Coronary artery (tissue), 2 donors: ENCODE data around the gene AKAIN1.

Experiments
- DNase-seq: peaks from one replicate; pipeline ENCODE4 v3.0.0-alpha.2; 2017; ENCODE audit warnings: low spot score
- H3K27ac ChIP-seq, 2 donors: fragments of 200-600 bp; sonication (generic); one replicate each; pipeline ENCODE4 v1.5.1; 2016 to 2019
- H3K4me3 ChIP-seq: fragments of 200-600 bp; sonication (generic); 2 replicates; pipeline ENCODE4 v1.5.1; 2016; ENCODE audit warnings: mild to moderate bottlenecking, moderate library complexity
- TF ChIP-seq, protein P1 (sequence below): fragments of 200-600 bp; sonication (generic); IDR thresholded peaks from one replicate; pipeline ENCODE4 v1.5.1; 2019; ENCODE audit warnings: antibody characterized with exemption

Gene AKAIN1

GRCh38 chr18:5214583-5215351 lies 17.7 kb upstream of the AKAIN1 start:
- Histone ChIP-seq H3K4me3 (no peak overlapping the region), H3K27ac (no peak overlapping the region)
- TF ChIP-seq, protein P1, sequence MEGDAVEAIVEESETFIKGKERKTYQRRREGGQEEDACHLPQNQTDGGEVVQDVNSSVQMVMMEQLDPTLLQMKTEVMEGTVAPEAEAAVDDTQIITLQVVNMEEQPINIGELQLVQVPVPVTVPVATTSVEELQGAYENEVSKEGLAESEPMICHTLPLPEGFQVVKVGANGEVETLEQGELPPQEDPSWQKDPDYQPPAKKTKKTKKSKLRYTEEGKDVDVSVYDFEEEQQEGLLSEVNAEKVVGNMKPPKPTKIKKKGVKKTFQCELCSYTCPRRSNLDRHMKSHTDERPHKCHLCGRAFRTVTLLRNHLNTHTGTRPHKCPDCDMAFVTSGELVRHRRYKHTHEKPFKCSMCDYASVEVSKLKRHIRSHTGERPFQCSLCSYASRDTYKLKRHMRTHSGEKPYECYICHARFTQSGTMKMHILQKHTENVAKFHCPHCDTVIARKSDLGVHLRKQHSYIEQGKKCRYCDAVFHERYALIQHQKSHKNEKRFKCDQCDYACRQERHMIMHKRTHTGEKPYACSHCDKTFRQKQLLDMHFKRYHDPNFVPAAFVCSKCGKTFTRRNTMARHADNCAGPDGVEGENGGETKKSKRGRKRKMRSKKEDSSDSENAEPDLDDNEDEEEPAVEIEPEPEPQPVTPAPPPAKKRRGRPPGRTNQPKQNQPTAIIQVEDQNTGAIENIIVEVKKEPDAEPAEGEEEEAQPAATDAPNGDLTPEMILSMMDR, result no peak
- no peak for DNase-seq

- Histone ChIP-seq H3K27ac (no peak overlapping the region), H3K4me3 (no peak overlapping the region)
- TF ChIP-seq, protein P1, result no peak
- DNase-seq, result no peak
These were observed 10.6 kb upstream of the AKAIN1 start for GRCh38 chr18:5207471-5208150.

GRCh38 chr18:5198311-5198710 lies 1.3 kb upstream of the AKAIN1 start:
- TF ChIP-seq, protein P1, result no peak
- no peak overlapping the region for H3K27ac ChIP-seq

GRCh38 chr18:5197461-5197860 lies 404 bp upstream of the AKAIN1 start:
- TF ChIP-seq, protein P1, result no peak
- Histone ChIP-seq H3K4me3 (no peak overlapping the region), H3K27ac (no peak overlapping the region)
- DNase-seq, result no peak

More at GRCh38 chr18:5198311-5198710, 1.3 kb upstream of the AKAIN1 start:
- H3K4me3 ChIP-seq, result no peak overlapping the region
- no peak for DNase-seq

DNA sequence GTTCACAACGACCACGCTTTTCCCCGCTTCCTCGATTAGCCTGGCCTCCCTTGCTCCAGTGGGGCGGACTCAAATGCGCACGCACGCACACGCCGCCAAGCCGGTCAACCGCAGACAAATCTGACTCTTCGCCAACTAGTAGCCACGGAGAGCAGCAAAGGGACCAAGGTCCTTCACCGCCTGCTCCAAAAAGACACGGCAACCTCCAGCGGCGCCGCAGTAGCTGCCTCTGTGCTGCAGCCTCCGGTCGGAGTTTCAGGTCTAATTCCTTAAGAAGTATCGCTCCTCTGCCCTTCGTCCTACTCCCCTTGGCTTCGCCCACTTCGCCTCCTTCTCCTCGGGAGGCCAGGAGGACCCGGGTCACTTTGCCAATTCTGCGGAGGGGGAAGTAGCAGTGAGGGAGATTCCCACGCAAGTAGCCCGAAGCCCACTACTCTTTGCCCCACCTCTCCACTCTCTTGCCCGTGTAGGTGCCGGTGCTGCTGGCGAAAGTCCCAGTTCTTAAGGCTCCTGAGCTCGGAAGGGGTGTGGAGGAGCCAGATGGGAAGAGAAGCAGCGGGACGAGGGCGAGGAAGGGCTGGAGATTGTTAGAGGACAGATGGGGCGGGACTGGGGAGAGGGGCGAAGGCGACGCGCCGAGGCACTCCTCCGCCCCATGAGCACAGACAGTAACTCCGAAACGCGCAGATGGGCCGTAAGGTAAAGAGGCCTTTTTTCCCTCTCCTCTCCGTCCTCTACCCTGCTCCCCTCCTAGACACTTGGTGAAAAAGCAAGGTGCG lies 615 bp downstream of the AKAIN1 start:
- DNase-seq, result no peak
- Histone ChIP-seq H3K27ac (no peak overlapping the region), H3K4me3 (no peak overlapping the region)
- TF ChIP-seq, protein P1, result no peak

GRCh38 chr18:5195656-5196055 lies 1.4 kb downstream of the AKAIN1 start:
- no peak overlapping the region for H3K27ac ChIP-seq
- no peak for DNase-seq
- H3K4me3 ChIP-seq, result no peak overlapping the region
- TF ChIP-seq, protein P1, result no peak
